ENCODE results near the gene SPCS2. TPM values are rescaled to one million over a fixed set of nuclear protein-coding genes. Genes with fewer than 3 reads are reported as not detected.

Gene SPCS2
- total and polyA plus RNA-seq, 2 of the 8 experiments (the other 6 are each of a cell fraction or from before 2014, with no cell fraction given) = 92.7 to 161 TPM

DNA sequence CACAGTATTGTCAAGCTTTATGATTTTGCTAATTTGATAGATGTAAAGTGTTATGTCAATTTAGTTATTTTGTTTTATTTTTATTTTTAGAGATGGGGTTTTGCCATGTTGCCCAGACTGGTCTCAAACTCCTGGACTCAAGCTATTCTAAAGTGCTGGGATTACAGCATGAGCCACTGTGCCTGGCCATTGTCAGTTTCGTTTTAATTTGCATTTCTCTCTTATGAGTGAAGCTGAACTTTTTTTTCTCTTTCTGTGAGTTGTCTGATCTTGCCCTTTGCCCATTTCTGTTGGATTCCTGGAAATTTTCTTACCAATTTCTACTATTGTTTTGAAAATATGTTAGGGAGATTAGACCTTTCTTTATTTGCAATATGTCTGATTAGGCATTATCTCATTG is 55.1 kb downstream of the SPCS2 start:
- H3K4ac ChIP-seq (replicated peaks; ENCODE audit: insufficient read length, low read depth, low read length) = no peak overlapping the region
- ChIA-PET POLR2A (ENCODE audit: partially characterized antibody) (no interaction called here), CTCF (ENCODE audit: partially characterized antibody) (interaction anchor here (0.9 kb wide), 2 partner anchors 27 to 245 kb away, joined by 3 read pairs; no protein-coding TSS in a partner anchor)
- H3K27me3 ChIP-seq (replicated peaks in 1 of 4; ENCODE audit: control insufficient read depth in 3 of 4, extremely low read depth in 1 of 4, insufficient read depth in 3 of 4, low read length in 3 of 4) = no peaks in the 10 kb centered on the region
- no peaks in the 10 kb centered on the region for H3K79me1 ChIP-seq (ENCODE audit: low read depth, low read length)
- H2BK15ac ChIP-seq (ENCODE audit: low read length) = no peak overlapping the region
- H3K27ac ChIP-seq (ENCODE audit: low read depth, low read length) = no peak overlapping the region
- H3K14ac ChIP-seq (ENCODE audit: insufficient read length) = no peak overlapping the region
- H3K4me3 ChIP-seq (ENCODE audit: extremely low read depth in 1 of 4, insufficient read depth in 2 of 4, low read depth in 3 of 4, low read length in 4 of 4) = no peak overlapping the region
- H3K4me1 ChIP-seq (replicated peaks in 1 of 4; ENCODE audit: control insufficient read depth in 3 of 4, insufficient read depth in 4 of 4, low read length in 3 of 4) = no peaks in the 10 kb centered on the region
- no peaks in the 10 kb centered on the region for H3K79me2 ChIP-seq (ENCODE audit: control insufficient read depth in 1 of 2, insufficient read depth in 2 of 2, low read length in 2 of 2)
- no peak overlapping the region for H3K56ac ChIP-seq (replicated peaks; ENCODE audit: insufficient read length, low read depth, low read length)
- TF ChIP-seq EZH2 (IDR thresholded peaks at IDR 0.05; ENCODE audit: low read depth, low read length, severe bottlenecking) (no peak), RAD21 (IDR thresholded peaks at IDR 0.05 in 1 of 2, conservative IDR thresholded peaks at IDR 0.05 in 1 of 2; ENCODE audit: low read depth in 2 of 2, low read length in 2 of 2) (no peak), FOSL1 (IDR thresholded peaks at IDR 0.05; ENCODE audit: insufficient read depth, low read depth, low read length) (no peak)
- H3K18ac ChIP-seq (ENCODE audit: extremely low read depth, low read length) = no peak overlapping the region
- no peak overlapping the region for H2BK20ac ChIP-seq (ENCODE audit: low read length)
- no peak overlapping the region for H3K23ac ChIP-seq (ENCODE audit: insufficient read length)
- no peak overlapping the region for H4K5ac ChIP-seq (ENCODE audit: insufficient read length, low read depth, low read length)
- DNase-seq (ENCODE audit: low read depth in 1 of 2, low spot score in 2 of 2) = no peak
- WGBS, 2 experiments (ENCODE audit: extremely low coverage in 1 of 2, insufficient coverage in 1 of 2, insufficient read length in 1 of 2, insufficient replicate concordance in 2 of 2, low coverage in 1 of 2, low lambda C conversion rate in 2 of 2, missing lambda C conversion rate in 1 of 2) = 93% methylated on average over 1 of the region's 1 CpG; no CpG with 5 or more reads in 1 of the 2 experiments
- no peak overlapping the region for H2BK120ac ChIP-seq (replicated peaks; ENCODE audit: low read depth, low read length)
- peaks cover 8 to 28% (median 12%) of the 10 kb centered on the region in 4 experiments for H3K36me3 ChIP-seq (ENCODE audit: control insufficient read depth in 2 of 4, insufficient read depth in 4 of 4, low read length in 3 of 4)
- H2BK5ac ChIP-seq (ENCODE audit: low read depth, low read length) = no peak overlapping the region
- H3K23me2 ChIP-seq (ENCODE audit: low read depth, low read length) = no peaks in the 10 kb centered on the region
- no peak overlapping the region for H2BK12ac ChIP-seq (ENCODE audit: low read depth, low read length)
- peaks cover 0 to 2% of the 10 kb centered on the region in 2 experiments for H4K20me1 ChIP-seq (replicated peaks in 1 of 2; ENCODE audit: control insufficient read depth in 1 of 2, insufficient read depth in 2 of 2, low read length in 2 of 2)
- H2AK5ac ChIP-seq (ENCODE audit: low read depth, low read length) = no peak overlapping the region
- H3K4me2 ChIP-seq (ENCODE audit: insufficient read depth in 1 of 2, low read depth in 2 of 2, low read length in 2 of 2) = no peak overlapping the region
- H4K91ac ChIP-seq (replicated peaks; ENCODE audit: insufficient read length, low read length) = no peak overlapping the region
- no peak overlapping the region for H4K8ac ChIP-seq (ENCODE audit: extremely low read depth, insufficient read depth, low read length)
- H3K9me3 ChIP-seq (ENCODE audit: insufficient read depth in 2 of 2, low read depth in 1 of 2, low read length in 1 of 2) = no peaks in the 10 kb centered on the region
- FAIRE-seq = no peak
- H3K9ac ChIP-seq (replicated peaks in 1 of 4; ENCODE audit: extremely low read depth in 1 of 4, low read depth in 3 of 4, low read length in 3 of 4) = no peak overlapping the region
- H2AFZ ChIP-seq (ENCODE audit: low read length) = no peak overlapping the region

All from H1 (cell line).